TTC549 (cell line): ENCODE results near the gene OR5W2.
"Not testable (repeated sequence)": the region's sequence is repeated elsewhere in the genome, so short reads cannot be mapped to it uniquely, and the experiment has no call there.

Experiments used
- FAIRE-seq: peaks from 2 replicates; lab custom pipeline; 2012; peaks lifted over from hg19 to GRCh38; lab: Jason Lieb, UNC

Gene OR5W2

DNA sequence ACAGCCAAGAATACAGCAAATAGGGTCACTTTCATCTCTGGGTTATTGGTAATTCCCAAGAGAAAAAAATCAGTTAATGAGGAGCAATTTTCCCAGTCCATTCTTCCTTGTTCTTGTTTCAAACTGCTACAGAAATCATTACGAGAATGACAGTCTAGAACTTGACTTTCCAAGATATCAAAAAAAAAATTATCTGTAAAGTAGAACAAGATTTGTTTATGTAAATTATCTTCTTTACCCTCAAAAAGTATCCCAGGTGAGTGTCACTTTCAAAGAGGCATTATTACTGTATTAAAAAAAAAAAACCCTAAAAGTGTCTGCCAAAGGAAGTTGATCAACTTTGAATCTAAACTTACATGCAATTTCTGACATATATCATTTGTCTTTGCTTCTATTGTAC lies at the start of gene OR5W2:
Gene OR5W2 (minus strand): TSS at position 101 of the 400 bp plus-strand sequence. CDS start 0 bp downstream, at position 101.
- no peak for FAIRE-seq

- FAIRE-seq: no peak
Measured at GRCh38 chr11:55956521-55956920, 42.1 kb upstream of the OR5W2 start.

DNA sequence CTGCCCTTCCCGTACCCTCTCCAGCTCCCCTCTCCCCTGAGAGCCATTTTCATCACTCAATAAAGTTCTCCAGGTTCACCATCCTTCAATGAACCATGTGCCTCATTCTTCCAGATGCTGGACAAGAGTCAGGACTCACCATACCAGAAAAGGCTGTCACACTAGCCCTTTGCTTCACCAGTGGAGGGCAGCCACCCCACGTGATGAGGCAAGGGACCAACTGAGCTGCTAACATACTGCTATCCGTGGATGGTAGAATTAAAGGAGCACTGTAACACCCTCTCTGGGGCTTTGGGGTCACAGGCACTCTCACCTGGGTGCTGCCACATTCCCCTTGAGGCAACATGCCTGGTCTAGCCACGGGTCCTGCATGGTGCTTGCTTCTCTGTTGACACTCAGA lies 34.9 kb upstream of the OR5W2 start:
- FAIRE-seq: no peak

DNA sequence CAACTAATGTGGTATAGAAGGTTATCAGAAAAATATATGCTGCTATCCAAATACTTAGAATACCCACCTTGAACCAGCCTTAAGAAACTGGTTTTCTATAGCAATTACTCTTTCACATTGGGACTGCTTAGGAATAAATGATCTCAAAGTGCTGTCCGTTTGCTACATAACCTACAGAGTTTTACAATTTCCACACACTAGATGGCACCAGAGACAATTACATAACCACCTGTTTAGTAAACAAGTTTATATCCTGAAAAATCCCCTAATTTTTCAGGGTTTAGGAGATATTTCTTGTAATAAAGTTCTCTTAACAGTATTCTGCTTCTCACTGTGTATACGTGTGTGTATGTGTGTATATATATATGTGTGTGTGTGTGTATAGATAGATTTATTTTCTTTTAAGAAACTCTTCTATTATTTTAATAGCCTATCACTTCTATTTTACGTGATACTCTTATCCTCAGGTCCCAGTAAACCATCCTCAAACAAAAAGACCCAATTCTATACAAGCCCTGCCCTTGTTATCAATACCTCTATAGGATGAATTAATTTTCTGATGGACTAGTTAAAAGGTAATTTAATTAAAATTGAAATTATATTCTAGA lies 28.5 kb upstream of the OR5W2 start:
- no peak for FAIRE-seq

DNA sequence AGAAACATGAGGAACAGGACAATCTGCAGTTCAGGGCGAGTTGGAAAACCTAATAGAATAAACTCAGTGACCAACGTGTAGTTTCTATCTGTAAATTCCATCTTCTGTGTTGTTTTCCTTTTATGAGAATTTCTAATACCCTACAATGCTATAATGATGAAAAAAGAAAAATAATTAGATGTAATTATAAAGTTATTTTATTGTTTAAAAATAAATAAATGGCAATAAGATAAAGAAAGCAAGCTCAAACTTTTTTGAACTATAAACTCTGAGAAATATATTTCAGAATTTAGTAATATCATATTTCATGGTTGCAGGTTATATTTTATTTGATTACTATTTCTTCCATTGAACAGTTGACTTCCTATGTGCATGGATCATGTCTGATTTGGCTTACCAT lies 21.9 kb upstream of the OR5W2 start, which contains the start of gene OR5I1:
Gene OR5I1 (minus strand): TSS at position 101 of the 400 bp plus-strand sequence. CDS start 0 bp downstream, at position 101.
- FAIRE-seq: no peak

- no peak for FAIRE-seq
Measured at GRCh38 chr11:55920537-55920936, 6.2 kb upstream of the OR5W2 start.

- FAIRE-seq: no peak
Measured at GRCh38 chr11:55902308-55902707, 12.1 kb downstream of the OR5W2 start.

DNA sequence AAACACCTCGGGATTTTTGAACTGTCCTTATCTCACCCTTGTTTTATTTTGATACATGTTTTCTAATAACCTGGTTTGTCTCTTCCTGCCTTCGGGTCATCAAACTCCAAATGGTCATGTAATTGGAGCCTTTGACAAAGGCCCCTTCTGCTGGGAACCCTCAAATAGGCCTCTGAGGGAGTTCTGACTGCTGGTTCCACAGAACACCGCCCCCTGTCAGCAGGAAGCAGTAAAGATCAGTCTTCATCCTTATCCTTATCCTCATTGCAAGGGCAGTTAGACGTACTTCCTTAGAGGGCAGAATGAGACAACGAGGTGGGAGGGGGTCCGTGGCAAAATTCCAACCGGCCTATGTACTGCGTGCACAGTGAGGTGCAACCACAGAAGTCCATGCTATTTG lies 19.2 kb downstream of the OR5W2 start:
- FAIRE-seq: no peak

DNA sequence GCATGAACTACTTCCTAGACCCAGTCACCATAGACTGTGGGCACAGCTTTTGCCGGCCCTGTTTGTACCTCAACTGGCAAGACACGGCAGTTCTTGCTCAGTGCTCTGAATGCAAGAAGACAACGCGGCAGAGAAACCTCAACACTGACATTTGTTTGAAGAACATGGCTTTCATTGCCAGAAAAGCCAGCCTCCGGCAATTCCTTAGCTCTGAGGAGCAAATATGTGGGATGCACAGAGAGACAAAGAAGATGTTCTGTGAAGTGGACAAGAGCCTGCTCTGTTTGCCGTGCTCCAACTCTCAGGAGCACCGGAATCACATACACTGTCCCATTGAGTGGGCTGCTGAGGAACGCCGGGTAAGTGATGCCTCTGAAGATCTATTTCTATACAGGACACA lies 28.9 kb downstream of the OR5W2 start:
- not testable (repeated sequence) for FAIRE-seq

DNA sequence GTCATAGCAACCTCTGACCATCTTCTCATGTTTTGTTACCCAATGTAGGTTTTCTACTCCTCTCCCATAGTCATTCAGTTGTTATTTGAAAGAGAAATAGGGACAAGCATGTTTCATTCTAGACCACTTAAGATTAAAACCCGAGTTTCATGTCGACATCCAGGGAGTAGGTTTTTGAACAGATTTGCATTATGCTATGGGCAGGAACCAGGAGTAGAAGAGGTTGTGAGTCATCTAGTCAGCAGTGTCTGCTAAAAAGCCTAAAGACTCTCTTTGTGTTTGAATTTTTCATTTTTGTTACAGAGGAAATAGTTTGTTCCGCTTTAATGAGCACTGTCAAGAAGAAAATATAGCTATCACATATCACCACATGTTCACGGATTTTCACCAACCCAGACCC lies 29.4 kb downstream of the OR5W2 start:
- FAIRE-seq: not testable (repeated sequence)

- not testable (repeated sequence) for FAIRE-seq
Measured at GRCh38 chr11:55882997-55883396, 31.4 kb downstream of the OR5W2 start, which contains the start of gene TRIM51. TRIM51 (plus strand) TSS chr11:55883297; CDS start chr11:55885429, 2,132 bp downstream.

DNA sequence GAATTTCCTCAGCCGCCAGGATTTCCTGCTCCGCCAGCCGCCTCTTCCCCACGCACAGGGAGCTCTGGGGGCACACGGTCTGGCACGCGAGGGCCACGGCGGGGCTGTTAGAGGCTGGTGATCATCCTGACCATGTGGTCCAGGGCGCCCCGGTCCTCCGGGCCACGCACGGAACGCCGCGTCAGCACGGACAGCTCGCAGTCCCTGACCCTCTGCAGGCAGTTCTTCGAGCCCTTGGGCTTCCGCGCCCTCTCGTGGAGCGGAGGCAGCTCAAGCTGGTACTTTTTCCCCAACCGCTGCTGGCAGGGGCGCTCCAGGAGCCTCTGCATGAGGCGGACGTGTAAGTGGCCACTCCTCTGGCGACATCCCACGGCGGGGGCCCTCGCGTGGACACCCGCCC lies 41.2 kb downstream of the OR5W2 start:
- not testable (repeated sequence) for FAIRE-seq

DNA sequence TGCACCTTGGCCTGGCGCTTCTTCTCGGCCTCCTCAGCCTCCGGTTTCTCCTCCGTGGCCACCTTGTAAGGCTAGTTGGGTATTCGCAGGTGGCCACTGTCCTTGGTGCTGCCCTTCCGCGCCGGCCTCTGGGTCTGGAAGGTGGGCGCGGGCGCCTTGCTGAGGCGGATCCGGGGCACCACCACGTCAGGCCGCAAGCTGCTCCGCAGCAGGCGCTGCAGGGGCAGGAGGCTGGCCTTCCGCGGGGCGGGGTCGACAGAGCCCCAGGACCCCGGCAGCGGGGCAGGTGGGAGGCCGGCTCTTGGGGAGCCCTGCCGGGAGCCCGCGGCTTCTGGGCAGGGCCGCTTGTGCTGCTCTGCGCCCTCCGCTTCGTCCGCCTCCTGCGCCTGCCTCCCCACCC lies 41.7 kb downstream of the OR5W2 start:
- FAIRE-seq: not testable (repeated sequence)

DNA sequence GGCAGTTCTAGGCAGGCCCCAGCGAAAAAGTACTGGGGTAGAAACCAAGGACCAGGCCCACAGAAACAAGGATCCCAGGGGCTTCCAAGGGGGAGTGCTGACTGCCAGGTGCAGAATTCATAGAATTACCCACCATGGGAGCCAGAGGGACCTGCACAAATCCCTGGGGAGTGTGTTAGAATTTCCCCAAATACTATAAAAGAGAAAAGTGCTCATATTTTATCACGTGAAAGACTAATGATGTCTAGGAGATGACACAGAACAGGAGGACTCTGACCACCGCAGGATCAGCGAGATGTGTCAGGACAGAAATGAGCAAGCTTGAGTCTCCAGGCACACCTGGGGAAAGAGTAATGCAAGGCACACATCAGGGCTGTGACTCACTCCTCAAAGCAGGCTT lies 47.0 kb downstream of the OR5W2 start:
- FAIRE-seq: not testable (repeated sequence)
